H1 (cell line): ENCODE measurements around the gene CASP1. TPM values are rescaled to one million over a fixed set of nuclear protein-coding genes. Genes with fewer than 3 reads are reported as not detected.

Source experiments
- CTCF ChIA-PET: fragments of 300-600 bp; sonication (Branson Sonifier 250); formaldehyde crosslinking; loops from one replicate; lab custom pipeline; 2021; ENCODE audit not compliant: partially characterized antibody; lab: Charles Lee
- POLR2A ChIA-PET: fragments of 300-600 bp; sonication (Branson Sonifier 250); formaldehyde crosslinking; loops from one replicate; lab custom pipeline; 2021; ENCODE audit warnings: inconsistent platforms; ENCODE audit not compliant: partially characterized antibody; lab: Charles Lee
- DNase-seq, 2 experiments: peaks; one replicate each; pipeline versions ENCODE4 v3.0.0 to v3.0.0-alpha.2; 2010 to 2022; ENCODE audit warnings: low spot score in 2 of 2, low read depth in 1 of 2, mixed read lengths in 1 of 2
- FAIRE-seq: peaks from 2 replicates; lab custom pipeline; 2011; peaks lifted over from hg19 to GRCh38; lab: Jason Lieb, UNC
- H2AFZ ChIP-seq: 2 replicates; pipeline ENCODE4 v1.8.1; 2012; ENCODE audit warnings: low read length, inconsistent platforms
- H2AK5ac ChIP-seq: 2 replicates; pipeline ENCODE4 v1.6.1; 2013; ENCODE audit warnings: low read depth, low read length
- H2BK120ac ChIP-seq: replicated peaks from 2 replicates; pipeline ENCODE3; 2013; ENCODE audit warnings: low read depth, low read length, inconsistent platforms
- H2BK12ac ChIP-seq: 2 replicates; pipeline ENCODE4 v1.6.1; 2013; ENCODE audit warnings: low read depth, low read length
- H2BK15ac ChIP-seq: 2 replicates; pipeline ENCODE4 v1.6.1; 2013; ENCODE audit warnings: low read length
- H2BK20ac ChIP-seq: 2 replicates; pipeline ENCODE4 v1.6.1; 2013; ENCODE audit warnings: low read length
- H2BK5ac ChIP-seq: 2 replicates; pipeline ENCODE4 v1.6.1; 2013; ENCODE audit warnings: low read depth, low read length
- H3K14ac ChIP-seq: 2 replicates; pipeline ENCODE4 v1.6.1; 2013; ENCODE audit warnings: inconsistent platforms; ENCODE audit not compliant: insufficient read length
- H3K18ac ChIP-seq: 2 replicates; pipeline ENCODE4 v1.6.1; 2013; ENCODE audit warnings: low read length; ENCODE audit errors: extremely low read depth
- H3K23ac ChIP-seq: 2 replicates; pipeline ENCODE4 v1.6.1; 2013; ENCODE audit warnings: inconsistent platforms; ENCODE audit not compliant: insufficient read length
- H3K23me2 ChIP-seq: 2 replicates; pipeline ENCODE4 v1.6.1; 2013; ENCODE audit warnings: low read depth, low read length
- H3K27ac ChIP-seq: 2 replicates; pipeline ENCODE4 v1.6.1; 2011; ENCODE audit warnings: low read depth, low read length, inconsistent platforms
- H3K27me3 ChIP-seq, 4 experiments: replicated peaks in 1 of 4; 1 replicate in 1 of 4; 2 replicates in 3 of 4; pipeline versions ENCODE4 v1.6.1 to v1.8.1; 2011 to 2013; ENCODE audit warnings: low read length in 3 of 4, mild to moderate bottlenecking in 3 of 4, inconsistent platforms in 2 of 4, mixed read lengths in 2 of 4, moderate library complexity in 1 of 4; ENCODE audit not compliant: control insufficient read depth in 3 of 4, insufficient read depth in 3 of 4; ENCODE audit errors: extremely low read depth in 1 of 4
- H3K36me3 ChIP-seq, 4 experiments: 2 replicates each; pipeline versions ENCODE4 v1.6.1 to v1.8.1; 2011 to 2013; ENCODE audit warnings: mild to moderate bottlenecking in 4 of 4, low read length in 3 of 4, moderate library complexity in 2 of 4, control low read depth in 1 of 4, inconsistent platforms in 1 of 4; ENCODE audit not compliant: insufficient read depth in 4 of 4, control insufficient read depth in 2 of 4
- H3K4ac ChIP-seq: replicated peaks from 2 replicates; pipeline ENCODE3; 2013; ENCODE audit warnings: low read length, low read depth, mixed read lengths, inconsistent platforms; ENCODE audit not compliant: insufficient read length
- H3K4me1 ChIP-seq, 4 experiments: replicated peaks in 1 of 4; 1 replicate in 1 of 4; 2 replicates in 3 of 4; pipeline versions ENCODE4 v1.6.1 to v1.8.1; 2011 to 2013; ENCODE audit warnings: low read length in 3 of 4, inconsistent platforms in 2 of 4, mixed read lengths in 1 of 4; ENCODE audit not compliant: insufficient read depth in 4 of 4, control insufficient read depth in 3 of 4
- H3K4me2 ChIP-seq, 2 experiments: 2 replicates each; pipeline versions ENCODE4 v1.6.1 to v1.8.1; 2011 to 2013; ENCODE audit warnings: low read depth in 2 of 2, low read length in 2 of 2, control low read depth in 1 of 2, inconsistent platforms in 1 of 2, mild to moderate bottlenecking in 1 of 2; ENCODE audit not compliant: insufficient read depth in 1 of 2
- H3K4me3 ChIP-seq, 4 experiments: fragments of 200-600, 300-600 bp in 1 of 4; sonication (generic), shearing (Covaris generic), sonication (Bioruptor Twin) in 1 of 4; 2 replicates each; pipeline versions ENCODE4 v1.5.1 to v1.8.1; 2011 to 2016; ENCODE audit warnings: low read length in 4 of 4, low read depth in 3 of 4, control low read depth in 2 of 4, inconsistent platforms in 2 of 4, mild to moderate bottlenecking in 2 of 4, mixed read lengths in 1 of 4, moderate library complexity in 1 of 4; ENCODE audit not compliant: insufficient read depth in 2 of 4; ENCODE audit errors: extremely low read depth in 1 of 4
- H3K56ac ChIP-seq: replicated peaks from 2 replicates; pipeline ENCODE3; 2013; ENCODE audit warnings: low read depth, mild to moderate bottlenecking, mixed read lengths, low read length, inconsistent platforms; ENCODE audit not compliant: insufficient read length
- H3K79me1 ChIP-seq: 2 replicates; pipeline ENCODE4 v1.6.1; 2013; ENCODE audit warnings: low read depth, low read length, control low read depth
- H3K79me2 ChIP-seq, 2 experiments: 2 replicates each; pipeline versions ENCODE4 v1.6.1 to v1.8.1; 2012 to 2013; ENCODE audit warnings: low read length in 2 of 2, mild to moderate bottlenecking in 2 of 2, inconsistent platforms in 1 of 2; ENCODE audit not compliant: insufficient read depth in 2 of 2, control insufficient read depth in 1 of 2
- H3K9ac ChIP-seq, 4 experiments: replicated peaks in 1 of 4; 1 replicate in 1 of 4; 2 replicates in 3 of 4; pipeline versions ENCODE4 v1.6.1 to v1.8.1; 2011 to 2013; ENCODE audit warnings: low read depth in 3 of 4, low read length in 3 of 4, control low read depth in 2 of 4, mild to moderate bottlenecking in 2 of 4, moderate library complexity in 2 of 4, inconsistent platforms in 1 of 4; ENCODE audit errors: extremely low read depth in 1 of 4
- H3K9me3 ChIP-seq, 2 experiments: 2 replicates each; pipeline versions ENCODE4 v1.6.1 to v1.8.1; 2012 to 2013; ENCODE audit warnings: mild to moderate bottlenecking in 2 of 2, moderate library complexity in 2 of 2, control low read depth in 1 of 2, inconsistent platforms in 1 of 2, low read depth in 1 of 2, low read length in 1 of 2, mixed read lengths in 1 of 2; ENCODE audit not compliant: insufficient read depth in 2 of 2
- H4K20me1 ChIP-seq, 2 experiments: replicated peaks in 1 of 2; 2 replicates each; pipeline versions ENCODE3 to v1.8.1; 2011 to 2013; ENCODE audit warnings: inconsistent platforms in 2 of 2, low read length in 2 of 2, mild to moderate bottlenecking in 1 of 2; ENCODE audit not compliant: insufficient read depth in 2 of 2, control insufficient read depth in 1 of 2
- H4K5ac ChIP-seq: 2 replicates; pipeline ENCODE4 v1.6.1; 2013; ENCODE audit warnings: low read length, low read depth, mixed read lengths, inconsistent platforms; ENCODE audit not compliant: insufficient read length
- H4K8ac ChIP-seq: 2 replicates; pipeline ENCODE4 v1.8.0; 2013; ENCODE audit warnings: mild to moderate bottlenecking, moderate library complexity, low read length, inconsistent platforms; ENCODE audit not compliant: insufficient read depth; ENCODE audit errors: extremely low read depth
- H4K91ac ChIP-seq: replicated peaks from 2 replicates; pipeline ENCODE3; 2013; ENCODE audit warnings: low read length, mixed read lengths, inconsistent platforms; ENCODE audit not compliant: insufficient read length
- ASH2L ChIP-seq: fragments of 200-600, 300-600 bp; sonication (generic); IDR thresholded peaks from one replicate; pipeline ENCODE4 v1.7.1; 2017; ENCODE audit warnings: low read length
- BRCA1 ChIP-seq: IDR thresholded peaks from 2 replicates; pipeline ENCODE4 v1.6.1; 2012; ENCODE audit warnings: low read depth, low read length, improper control_type of control experiment
- EZH2 ChIP-seq: fragments of 200-600 bp; sonication (generic); IDR thresholded peaks from 2 replicates; pipeline ENCODE4 v1.7.1; 2012; ENCODE audit warnings: low read depth, mild to moderate bottlenecking, moderate library complexity, low read length, inconsistent platforms; ENCODE audit not compliant: severe bottlenecking
- HDAC6 ChIP-seq: IDR thresholded peaks from one replicate; pipeline ENCODE4 v1.7.1; 2012; ENCODE audit warnings: low read depth, mild to moderate bottlenecking, inconsistent platforms, low read length, moderate library complexity
- JUN ChIP-seq: IDR thresholded peaks from 2 replicates; pipeline ENCODE4 v1.6.1; 2011; ENCODE audit warnings: low read depth, mild to moderate bottlenecking, improper control_type of control experiment, low read length
- RNF2 ChIP-seq: fragments of 200-900, 300-1000 bp; sonication (generic); IDR thresholded peaks from 2 replicates; pipeline ENCODE4 v1.7.1; 2016; ENCODE audit warnings: borderline replicate concordance, low read depth, mild to moderate bottlenecking, antibody characterized with exemption, low read length; ENCODE audit not compliant: poor library complexity, severe bottlenecking; ENCODE audit errors: missing control alignments
- RXRA ChIP-seq: IDR thresholded peaks from 2 replicates; pipeline ENCODE4 v1.6.1; 2011; ENCODE audit warnings: low read depth, mild to moderate bottlenecking, low read length, moderate library complexity; ENCODE audit not compliant: insufficient read depth
- ZNF274 ChIP-seq: IDR thresholded peaks from 2 replicates; pipeline ENCODE4 v1.7.0; 2012; ENCODE audit warnings: low read length, borderline replicate concordance; ENCODE audit errors: extremely low read depth
- WGBS, 2 experiments: shearing (Covaris generic) in 1 of 2; methylation state at CpG; one replicate each; pipeline versions ENCODE4 v1.1.6 to v1.1.7; 2013 to 2015; ENCODE audit warnings: low lambda C conversion rate in 2 of 2, mixed read lengths in 2 of 2, inconsistent platforms in 1 of 2, low coverage in 1 of 2, missing lambda C conversion rate in 1 of 2; ENCODE audit not compliant: insufficient replicate concordance in 2 of 2, insufficient coverage in 1 of 2, insufficient read length in 1 of 2; ENCODE audit errors: extremely low coverage in 1 of 2, missing lambda C conversion rate in 1 of 2; 5-methylcytosine and 5-hydroxymethylcytosine counted together
- polyA plus RNA-seq, 7 experiments: library from polyadenylated mRNA; depleted of rRNA in 3 of 7; stranded (reverse) in 5 of 7; unstranded in 2 of 7; fragments of >200 nt in 5 of 7; fragments of 200-250 nt in 2 of 7; gene quantifications; 1 replicate in 5 of 7; 2 replicates in 1 of 7; 4 replicates in 1 of 7; pipeline versions ENCODE4 v1.2.1 to v1.2.3, GENCODE V29; 2011 to 2013; ENCODE audit warnings: missing spikeins in 2 of 7, mixed read lengths in 2 of 7
- total RNA-seq: library from RNA; stranded (reverse); fragmentation: NEBNext Ultra II Directional; extraction: Animal tissue kit (Norgen Biotek cat#: 25700); gene quantifications from 2 replicates; pipeline ENCODE4 v1.2.1, GENCODE V29; 2021
- TF ChIP-seq, protein P1 (sequence below): IDR thresholded peaks from 2 replicates; pipeline ENCODE4 v1.6.1; 2012; ENCODE audit warnings: inconsistent platforms

CASP1 gene
- total and polyA plus RNA-seq, 2 of the 8 experiments (the other 6 are each of a cell fraction or from before 2014, with no cell fraction given) = not detected

DNA sequence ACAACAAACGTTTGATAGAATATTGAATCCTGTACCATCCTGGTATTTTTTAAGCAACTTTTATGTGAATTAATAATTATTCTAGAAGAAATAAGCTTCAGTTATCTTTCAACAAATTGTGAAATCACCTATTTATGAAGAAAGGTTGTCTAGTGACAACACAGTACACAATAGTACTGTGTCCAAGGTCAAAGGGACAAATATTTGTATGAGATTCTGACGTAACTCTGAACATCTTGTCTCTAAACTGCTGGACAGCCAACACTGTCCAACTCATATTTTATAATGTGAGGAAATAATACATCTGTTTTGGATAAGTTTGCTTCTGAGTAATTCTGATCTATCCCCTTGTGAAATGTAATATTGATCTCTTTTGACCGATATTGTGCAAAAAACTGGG lies 30.9 kb downstream of the CASP1 start:
- Histone ChIP-seq H3K4me3 (no peak overlapping the region), H2BK20ac (no peak overlapping the region), H2BK120ac (no peak overlapping the region), H3K9ac (no peak overlapping the region), H4K8ac (no peak overlapping the region), H3K18ac (no peak overlapping the region), H3K4ac (no peak overlapping the region), H4K5ac (no peak overlapping the region), H4K91ac (no peak overlapping the region), H2BK5ac (no peak overlapping the region), H3K23me2 (no peaks in the 10 kb centered on the region), H3K56ac (no peak overlapping the region), H2AK5ac (no peak overlapping the region), H3K23ac (no peak overlapping the region), H4K20me1 (no peaks in the 10 kb centered on the region), H2BK15ac (no peak overlapping the region), H3K27me3 (no peaks in the 10 kb centered on the region), H3K9me3 (no peaks in the 10 kb centered on the region), H3K79me2 (no peaks in the 10 kb centered on the region), H3K27ac (no peak overlapping the region), H3K14ac (no peak overlapping the region), H2AFZ (no peak overlapping the region), H3K36me3 (no peaks in the 10 kb centered on the region), H2BK12ac (no peak overlapping the region), H3K4me2 (no peak overlapping the region), H3K79me1 (no peaks in the 10 kb centered on the region), H3K4me1 (no peaks in the 10 kb centered on the region)
- WGBS, 2 experiments = 95% methylated on average over 3 of the region's 3 CpGs; no CpG with 5 or more reads in 1 of the 2 experiments
- no peak for DNase-seq
- CTCF ChIA-PET = no interaction called here
- POLR2A ChIA-PET = no interaction called here
- TF ChIP-seq ASH2L (no peak), RNF2 (no peak), BRCA1 (no peak), HDAC6 (no peak), RXRA (no peak), EZH2 (no peak), JUN (no peak), ZNF274 (no peak)
- TF ChIP-seq, protein P1, sequence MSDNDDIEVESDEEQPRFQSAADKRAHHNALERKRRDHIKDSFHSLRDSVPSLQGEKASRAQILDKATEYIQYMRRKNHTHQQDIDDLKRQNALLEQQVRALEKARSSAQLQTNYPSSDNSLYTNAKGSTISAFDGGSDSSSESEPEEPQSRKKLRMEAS = no peak
- FAIRE-seq = no peak
